GM21717 (cell line): ENCODE results near the gene TAP1.
A peak's percentile ranks its signal among the peaks of the same experiment; 100 is the strongest.

ENCODE experiments used
- ATAC-seq: cut with Tn5 transposase; IDR thresholded peaks from one replicate; pipeline ENCODE4 v1.9.1; 2021; ENCODE audit warnings: mild to moderate bottlenecking, moderate library complexity; ENCODE audit not compliant: unreplicated experiment

Gene TAP1

GRCh38 chr6:32840604-32841246, 12.8 kb downstream of the TAP1 start:
- no peak for ATAC-seq

GRCh38 chr6:32839356-32839755, 14.1 kb downstream of the TAP1 start:
- no peak for ATAC-seq

- peak; percentile 54 for ATAC-seq
Measured at GRCh38 chr6:32838114-32838958, 15.2 kb downstream of the TAP1 start, which contains the start of gene TAP2. Gene TAP2 (minus strand): TSS chr6:32838739. CDS start chr6:32838233, 506 bp downstream.

GRCh38 chr6:32837651-32838113, 15.8 kb downstream of the TAP1 start:
- no peak for ATAC-seq

GRCh38 chr6:32836873-32837272, 16.6 kb downstream of the TAP1 start:
- ATAC-seq: no peak

GRCh38 chr6:32835167-32835893, 18.2 kb downstream of the TAP1 start:
- ATAC-seq: no peak

GRCh38 chr6:32833664-32834063, 19.8 kb downstream of the TAP1 start:
- no peak for ATAC-seq

- ATAC-seq: no peak
Measured at GRCh38 chr6:32832535-32832934, 21.0 kb downstream of the TAP1 start.

GRCh38 chr6:32830936-32831335, 22.6 kb downstream of the TAP1 start:
- ATAC-seq: no peak

- ATAC-seq: no peak
Measured at GRCh38 chr6:32830017-32830416, 23.5 kb downstream of the TAP1 start.

GRCh38 chr6:32829495-32829894, 24.0 kb downstream of the TAP1 start:
- no peak for ATAC-seq

GRCh38 chr6:32827025-32827424, 26.5 kb downstream of the TAP1 start:
- ATAC-seq: no peak

- ATAC-seq: no peak
Measured at GRCh38 chr6:32825966-32826365, 27.5 kb downstream of the TAP1 start.

GRCh38 chr6:32819729-32820128, 33.8 kb downstream of the TAP1 start:
- no peak for ATAC-seq

GRCh38 chr6:32818867-32819266, 34.6 kb downstream of the TAP1 start:
- no peak for ATAC-seq

GRCh38 chr6:32816746-32817204, 36.7 kb downstream of the TAP1 start, which contains the start of gene HLA-DOB:
Gene HLA-DOB (minus strand): TSS chr6:32817002. CDS start chr6:32816951, 51 bp downstream.
- peak; percentile 43 for ATAC-seq

GRCh38 chr6:32815996-32816395, 37.5 kb downstream of the TAP1 start:
- ATAC-seq: no peak

- ATAC-seq: no peak
Measured at GRCh38 chr6:32815115-32815514, 38.4 kb downstream of the TAP1 start.

GRCh38 chr6:32814145-32814544, 39.4 kb downstream of the TAP1 start:
- ATAC-seq: no peak

GRCh38 chr6:32809171-32809570, 44.3 kb downstream of the TAP1 start:
- no peak for ATAC-seq

- no peak for ATAC-seq
Measured at GRCh38 chr6:32807020-32807580, 46.4 kb downstream of the TAP1 start.
